SK-N-DZ (cell line): ENCODE measurements around the gene LCLAT1.
"Not testable (repeated sequence)": the region's sequence is repeated elsewhere in the genome, so short reads cannot be mapped to it uniquely, and the experiment has no call there.

Experiments
- DNase-seq: peaks from one replicate; pipeline ENCODE4 v3.0.0-alpha.2; 2015; ENCODE audit warnings: low spot score

Gene LCLAT1

DNA sequence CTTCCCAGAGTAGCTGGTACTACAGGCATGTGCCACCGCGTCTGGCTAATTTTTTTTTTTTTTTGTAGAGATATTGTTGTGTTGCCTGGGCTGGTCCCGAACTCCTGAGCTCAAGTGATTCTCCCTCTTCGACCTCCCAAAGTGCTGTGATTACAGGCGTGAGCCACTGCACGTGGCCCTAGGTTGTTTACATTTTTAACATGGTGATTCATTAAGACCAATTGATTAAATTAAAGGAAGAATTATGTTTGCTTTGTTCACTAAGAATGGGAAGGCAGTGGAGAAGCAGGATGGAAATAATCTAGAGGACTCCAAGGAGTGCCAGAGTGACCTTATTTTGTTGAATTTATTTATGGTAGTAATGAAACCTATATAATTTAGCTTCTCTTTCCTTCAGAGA, 7.5 kb downstream of the LCLAT1 start:
- DNase-seq: no peak

DNA sequence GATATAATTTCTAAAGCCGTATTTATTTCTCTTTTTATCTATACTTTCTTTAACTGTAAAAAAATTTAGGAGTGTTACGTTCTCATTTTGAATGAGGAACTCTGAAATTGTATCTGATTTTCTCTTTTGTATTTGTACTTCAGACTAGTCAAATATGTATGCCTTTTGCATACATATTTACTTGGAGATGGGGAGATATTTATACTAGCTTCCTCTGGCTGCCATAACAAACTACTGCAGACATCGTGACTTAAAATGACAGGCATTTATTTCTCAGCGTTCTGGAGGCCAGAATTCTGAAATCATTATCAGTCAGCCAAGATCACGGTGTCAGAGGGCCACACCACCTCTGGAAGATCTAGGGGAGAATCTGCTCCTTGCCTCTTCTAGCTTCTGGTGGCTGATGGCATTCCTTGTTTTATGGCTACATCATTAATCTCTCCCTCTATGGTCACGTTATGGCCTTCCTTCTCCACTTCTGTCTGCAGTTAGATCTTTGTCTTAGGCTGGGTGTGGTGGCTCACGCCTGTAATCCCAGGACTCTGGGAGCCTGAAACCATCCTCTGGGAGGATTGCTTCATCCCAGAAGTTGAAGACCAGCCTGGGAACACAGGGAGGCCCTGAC, 8.2 kb downstream of the LCLAT1 start:
- no peak for DNase-seq

DNA sequence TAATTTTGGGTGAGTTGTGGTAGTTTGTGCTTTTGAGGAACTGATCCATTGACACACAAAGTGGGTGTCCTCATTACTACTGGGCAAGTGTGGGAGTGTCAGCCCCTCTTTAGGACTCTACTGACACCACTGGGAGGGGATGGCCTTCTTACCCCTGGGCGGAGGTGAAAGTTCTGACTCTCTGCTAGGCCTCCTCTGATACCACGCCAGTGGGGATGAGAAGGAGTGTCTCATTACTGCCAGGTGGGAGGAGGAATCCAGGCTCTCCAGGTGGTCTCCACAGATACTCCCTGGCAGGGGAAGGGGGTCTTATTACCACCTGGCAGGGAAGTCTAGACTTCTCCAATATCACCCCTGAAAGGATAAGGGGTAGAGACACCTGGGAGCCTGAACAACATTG, 9.1 kb downstream of the LCLAT1 start:
- no peak for DNase-seq

DNA sequence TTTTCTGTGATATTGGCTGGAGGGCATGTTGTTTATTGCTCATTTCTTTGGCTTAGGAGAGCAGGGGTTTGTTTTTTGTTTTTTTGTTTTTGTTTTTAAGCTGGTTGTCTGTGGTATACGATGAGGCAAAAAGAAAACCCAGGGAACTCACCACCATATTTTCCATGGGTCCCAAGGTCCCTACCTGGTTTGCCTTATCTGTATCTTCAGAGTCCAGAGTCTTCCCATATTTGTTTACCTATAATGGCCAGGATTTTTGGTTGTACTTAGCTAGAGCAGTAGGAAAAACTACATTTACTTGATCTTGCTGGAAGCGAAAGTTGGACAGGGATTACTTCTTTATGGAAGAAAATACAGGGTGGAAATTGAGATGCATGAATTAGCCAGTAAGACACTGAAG, 9.5 kb downstream of the LCLAT1 start:
- DNase-seq: no peak

DNA sequence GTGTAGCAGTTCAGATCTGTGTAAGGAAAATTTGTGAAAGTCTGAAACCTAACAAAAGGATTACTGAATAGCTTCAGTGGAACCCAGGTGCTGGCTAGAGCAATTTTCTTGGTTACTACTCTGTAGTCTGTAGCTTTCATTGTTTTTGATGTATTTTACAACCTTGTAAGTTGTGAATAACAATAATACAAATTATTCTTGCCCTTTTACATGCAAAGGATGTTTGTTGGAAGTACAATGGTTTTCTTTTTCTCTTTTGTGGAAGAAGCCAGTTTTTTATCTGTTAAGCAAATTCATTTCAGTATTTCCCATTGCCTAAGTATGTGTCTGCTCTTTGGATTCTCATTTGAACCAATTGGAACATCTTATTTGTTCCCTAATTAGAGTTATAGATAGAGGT, 10.2 kb downstream of the LCLAT1 start:
- DNase-seq: no peak

DNA sequence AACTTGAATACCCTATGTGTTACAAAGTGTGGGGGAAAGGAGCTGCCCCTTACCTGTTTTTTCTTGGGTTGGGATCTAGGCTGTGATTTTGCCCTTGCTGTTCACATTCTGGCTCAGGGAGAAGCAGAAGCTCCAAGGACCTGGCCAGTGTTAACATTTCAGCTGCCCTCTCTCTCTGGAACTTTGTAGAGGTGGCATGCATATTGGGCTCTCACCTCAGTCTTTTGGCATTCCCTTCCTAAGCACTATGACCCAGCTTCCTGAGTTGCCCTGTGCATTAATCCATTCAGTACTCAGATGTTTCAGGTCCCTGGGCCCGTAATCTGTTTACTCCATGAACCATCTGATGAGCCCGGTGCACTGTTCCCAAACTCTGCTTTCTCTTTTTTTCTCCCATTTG, 12.1 kb downstream of the LCLAT1 start:
- no peak for DNase-seq

DNA sequence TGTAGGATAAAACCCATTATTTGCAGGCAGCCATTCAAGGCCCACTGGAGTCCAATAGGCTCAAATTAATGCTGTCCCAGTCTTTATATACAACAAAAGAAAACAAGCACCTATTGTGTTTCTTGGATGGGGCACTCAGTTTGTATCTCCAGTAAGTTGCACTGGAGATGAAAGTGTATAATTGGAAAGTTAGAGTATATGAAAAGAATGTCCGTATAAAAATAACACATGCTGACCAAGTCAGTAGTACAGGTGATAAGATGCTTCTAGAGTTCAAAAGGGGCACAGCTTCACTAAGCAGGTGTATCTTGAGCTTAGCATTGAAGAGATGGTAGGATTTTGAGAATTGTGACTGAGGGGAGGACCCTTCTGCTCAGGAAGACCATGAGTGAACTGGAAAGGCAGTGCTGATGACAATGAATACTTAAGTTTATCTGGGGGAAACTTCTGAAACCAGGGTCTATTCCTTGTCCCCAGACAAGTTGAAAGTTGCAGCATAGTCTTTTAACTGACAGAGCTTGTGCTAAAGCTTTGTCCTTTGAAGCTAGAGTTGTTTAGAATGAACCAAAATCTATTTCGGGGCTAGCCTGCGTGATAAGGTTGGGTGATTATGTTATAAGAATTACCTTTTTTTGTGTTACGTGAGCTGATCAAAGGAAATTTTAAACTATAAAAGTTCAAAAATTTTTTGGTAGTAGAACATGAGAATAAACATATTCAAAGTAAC, 15.2 kb downstream of the LCLAT1 start:
- DNase-seq: no peak

DNA sequence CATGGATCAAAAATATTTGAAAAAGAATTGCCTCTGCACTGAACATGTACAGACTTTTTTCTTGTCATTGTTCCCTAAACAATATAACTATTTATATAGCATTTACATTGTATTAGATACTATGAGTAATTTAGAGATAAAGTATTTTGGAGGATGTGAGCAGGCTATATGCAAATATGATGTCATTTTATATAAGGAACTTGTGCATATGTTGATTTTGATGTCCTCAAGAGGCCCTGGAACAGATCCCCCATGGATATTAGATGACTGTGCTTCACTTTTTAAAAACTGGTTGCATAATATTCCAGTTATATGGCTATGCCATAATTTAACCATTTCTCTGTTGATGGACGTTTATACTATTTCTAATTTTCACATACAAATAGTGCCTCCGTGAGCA, 16.5 kb downstream of the LCLAT1 start:
- DNase-seq: no peak

DNA sequence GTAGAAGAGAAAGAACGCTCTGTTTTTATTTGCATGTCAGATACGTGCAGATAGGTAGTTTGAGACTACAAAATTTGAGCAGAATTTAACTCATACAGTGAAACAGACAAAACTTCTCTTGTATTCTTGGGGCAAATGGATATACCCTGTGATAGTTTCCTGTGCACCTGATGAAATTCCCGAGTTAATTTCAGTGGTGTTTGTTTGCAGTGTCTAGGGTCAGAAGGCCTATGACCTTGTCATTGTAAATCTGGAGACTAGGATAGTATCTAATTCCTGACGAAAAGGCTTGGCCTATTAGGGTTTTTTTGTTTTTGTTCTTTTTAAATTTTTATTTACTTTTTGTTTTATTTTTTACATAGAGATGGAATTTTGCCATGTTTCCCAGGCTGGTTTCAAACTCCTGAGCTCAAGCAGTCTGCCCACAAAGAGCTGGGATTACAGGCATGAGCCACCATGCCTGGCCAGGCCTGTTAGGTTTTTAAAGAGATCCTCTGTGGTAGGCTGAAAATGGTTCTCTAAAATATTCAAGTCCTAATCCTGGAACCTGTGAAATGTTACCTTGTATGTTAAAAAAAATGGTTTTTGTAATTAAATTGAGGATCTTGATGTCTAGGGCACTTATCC, 17.6 kb downstream of the LCLAT1 start:
- DNase-seq: no peak

DNA sequence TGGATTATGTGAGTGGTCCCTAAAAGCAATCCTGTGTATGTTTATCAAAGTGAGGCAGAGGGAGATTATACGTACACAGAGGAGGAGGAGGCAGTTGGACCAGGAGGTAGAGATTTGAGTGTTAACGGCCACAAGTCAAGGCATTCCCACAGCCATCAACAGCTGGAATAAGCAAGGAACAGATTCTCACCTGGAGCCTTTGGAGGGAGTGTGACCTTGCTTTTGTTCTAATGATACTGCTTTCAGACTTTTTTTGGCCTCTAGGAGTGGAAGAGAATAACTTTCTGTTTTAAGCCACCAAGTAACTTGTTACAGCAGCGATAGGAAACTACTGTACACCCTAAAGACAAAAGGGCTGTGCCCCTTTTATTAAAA, 18.1 kb downstream of the LCLAT1 start:
- no peak for DNase-seq

DNA sequence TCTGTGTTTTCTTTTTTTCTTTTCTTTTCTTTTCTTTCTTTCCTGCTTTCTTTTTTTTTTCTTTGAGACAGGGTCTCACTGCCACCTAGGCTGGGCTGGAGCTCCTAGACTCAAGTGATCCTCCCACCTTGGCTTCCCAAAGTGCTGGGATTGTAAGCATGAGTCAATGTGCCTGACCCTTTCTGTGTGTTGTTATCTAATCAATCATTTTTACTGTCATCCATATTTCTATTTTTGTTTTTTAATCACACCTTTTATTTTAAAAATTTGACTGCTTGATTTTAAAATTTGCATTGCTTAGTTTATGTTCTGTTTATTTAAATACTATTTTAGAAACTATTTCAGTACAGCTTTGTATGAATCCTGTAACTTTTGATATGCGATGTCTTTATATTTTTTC, 19.2 kb downstream of the LCLAT1 start:
- no peak for DNase-seq

DNA sequence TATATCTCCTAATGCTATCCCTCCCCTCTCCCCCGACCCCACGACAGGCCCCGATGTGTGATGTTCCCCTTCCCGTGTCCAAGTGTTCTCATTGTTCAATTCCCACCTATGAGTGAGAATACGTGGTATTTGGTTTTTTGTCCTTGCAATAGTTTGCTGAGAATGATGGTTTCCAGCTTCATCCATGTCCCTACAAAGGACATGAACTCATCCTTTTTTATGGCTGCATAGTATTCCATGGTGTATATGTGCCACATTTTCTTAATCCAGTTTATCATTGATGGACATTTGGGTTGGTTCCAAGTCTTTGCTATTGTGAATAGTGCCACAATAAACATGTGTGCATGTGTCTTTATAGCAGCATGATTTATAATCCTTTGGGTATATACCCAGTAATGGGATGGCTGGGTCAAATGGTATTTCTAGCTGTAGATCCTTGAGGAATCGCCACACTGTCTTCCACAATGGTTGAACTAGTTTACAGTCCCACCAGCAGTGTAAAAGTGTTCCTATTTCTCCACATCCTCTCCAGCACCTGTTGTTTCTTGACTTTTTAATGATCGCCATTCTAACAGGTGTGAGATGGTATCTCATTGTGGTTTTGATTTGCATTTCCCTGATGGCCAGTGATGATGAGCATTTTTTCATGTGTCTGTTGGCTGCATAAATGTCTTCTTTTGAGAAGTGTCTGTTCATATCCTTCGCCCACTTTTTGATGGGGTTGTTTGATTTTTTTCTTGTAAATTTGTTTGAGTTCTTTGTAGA, 20.2 kb downstream of the LCLAT1 start:
- DNase-seq: not testable (repeated sequence)

DNA sequence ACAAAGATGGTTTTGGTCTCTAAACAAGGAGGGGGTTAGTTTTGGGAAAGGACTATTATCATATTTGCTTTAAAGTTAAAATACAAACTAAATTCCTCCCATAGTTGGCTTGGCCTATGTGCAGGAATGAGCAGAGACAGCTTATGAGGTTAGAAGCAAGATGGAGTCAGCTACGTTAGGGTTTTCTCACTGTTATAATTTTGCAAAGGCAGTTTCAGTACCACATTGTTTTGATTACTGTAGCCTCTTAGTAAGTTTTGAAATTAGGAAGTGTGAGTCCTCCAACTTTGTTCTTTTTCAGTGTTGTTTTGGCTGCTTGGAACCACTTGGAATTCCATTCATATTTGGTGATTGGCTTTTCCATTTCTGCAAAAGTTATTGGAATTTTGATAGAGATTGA, 23.4 kb downstream of the LCLAT1 start:
- no peak for DNase-seq

DNA sequence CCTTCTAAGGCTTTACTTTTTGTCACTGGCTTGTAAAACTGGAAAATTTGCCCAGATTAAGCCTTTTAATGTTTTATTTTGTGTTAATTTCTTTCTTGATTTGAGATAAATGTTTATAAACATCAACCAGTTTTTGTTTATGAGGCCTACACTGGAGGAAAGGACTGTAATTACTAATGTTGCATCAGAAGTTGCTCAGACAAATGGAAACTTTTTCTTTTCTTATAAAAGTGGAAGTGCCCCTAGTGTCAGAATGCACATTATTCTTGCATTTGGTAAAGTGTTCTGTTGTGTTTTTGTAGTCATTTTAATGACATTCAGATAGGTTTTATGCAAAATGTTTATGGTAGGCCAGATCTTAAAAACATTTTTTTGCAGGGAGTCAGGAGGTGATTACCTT, 25.3 kb downstream of the LCLAT1 start:
- no peak for DNase-seq

DNA sequence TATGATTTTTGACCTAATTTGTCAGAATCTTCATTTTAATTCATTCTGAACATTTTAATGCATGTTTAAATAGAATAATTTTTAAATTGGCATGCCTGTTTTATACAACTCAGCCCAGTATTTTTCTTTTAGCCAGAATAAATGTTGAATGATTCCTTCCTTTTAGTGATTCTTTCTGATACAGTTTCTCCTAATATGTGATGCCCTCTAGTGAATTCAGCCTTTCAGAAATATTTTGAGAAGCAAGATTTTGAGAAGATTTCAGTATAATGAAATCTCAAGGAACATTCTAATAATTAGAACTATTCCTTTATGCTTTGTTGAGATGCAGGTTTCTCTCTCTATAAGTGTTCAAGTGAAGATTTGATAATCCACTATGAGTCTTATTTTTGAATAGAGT, 28.5 kb downstream of the LCLAT1 start:
- DNase-seq: no peak

DNA sequence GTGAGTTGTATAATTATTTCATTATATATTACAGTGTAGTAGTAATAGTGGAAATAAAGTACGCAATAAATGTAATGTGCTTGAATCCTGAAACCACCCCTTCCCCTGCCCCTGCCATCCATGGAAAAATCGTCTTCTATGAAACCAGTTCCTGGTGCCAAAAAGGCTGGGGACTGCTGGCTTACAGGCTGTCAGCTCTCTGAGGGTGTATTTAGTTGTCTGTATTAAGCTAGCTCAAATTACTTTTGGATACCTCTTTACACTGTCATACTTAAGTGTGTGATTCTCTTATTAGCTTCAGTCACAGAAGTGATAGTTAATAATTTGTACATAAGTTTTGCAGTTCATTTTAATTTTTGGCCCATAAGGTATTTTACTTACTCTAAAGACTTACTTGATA, 29.6 kb downstream of the LCLAT1 start:
- no peak for DNase-seq

DNA sequence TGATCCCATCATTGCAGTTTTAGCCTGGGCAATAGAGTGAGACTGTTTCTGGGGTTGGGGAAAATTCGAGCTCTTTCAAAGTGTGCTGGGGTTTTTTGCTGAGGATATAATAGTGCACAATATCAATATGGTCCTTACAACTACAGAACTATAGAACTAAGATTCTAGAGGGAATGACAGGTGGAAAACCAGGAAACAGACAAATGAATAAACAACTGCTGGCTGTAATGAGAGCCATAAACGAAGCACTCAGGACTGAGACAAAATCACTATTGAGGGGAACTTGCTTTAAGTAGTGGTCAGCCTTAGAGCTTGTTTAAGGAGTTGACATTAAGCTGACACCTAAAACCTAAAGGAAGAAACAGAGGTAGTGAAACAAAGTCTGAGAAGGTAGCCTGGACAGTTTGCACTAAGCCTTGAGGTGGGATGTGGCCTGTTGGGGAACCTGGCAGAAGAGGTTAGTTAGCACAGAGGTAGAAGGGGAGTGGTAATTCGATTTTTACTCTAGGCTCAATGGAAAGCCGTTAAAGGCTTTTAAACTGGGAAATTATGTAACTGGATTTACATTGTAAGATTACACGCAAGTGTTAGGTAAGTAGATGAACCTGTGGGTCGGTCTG, 33.8 kb downstream of the LCLAT1 start:
- no peak for DNase-seq

DNA sequence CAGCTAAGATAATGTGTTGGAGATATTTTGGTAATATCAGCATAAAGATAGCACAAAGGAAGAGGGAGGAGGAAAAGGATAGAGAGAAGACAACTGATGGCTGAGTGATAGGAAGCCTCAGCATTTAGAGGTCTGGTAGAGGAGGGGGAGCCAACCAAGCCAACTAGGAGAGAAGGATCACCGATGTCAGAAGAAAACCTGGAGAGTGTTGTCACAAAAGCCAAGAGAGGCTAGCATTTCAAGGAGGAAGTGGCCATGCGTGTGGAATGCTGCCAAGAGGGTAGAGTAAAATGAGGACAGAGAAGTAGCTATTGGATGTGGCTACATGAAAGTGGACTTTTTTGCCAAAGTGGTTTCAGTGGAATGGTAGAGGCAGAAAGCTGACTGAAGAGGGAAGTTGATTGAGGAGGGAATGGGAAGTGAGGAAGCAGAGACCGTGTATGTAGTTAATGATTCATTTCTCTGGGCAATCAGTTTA, 34.3 kb downstream of the LCLAT1 start:
- no peak for DNase-seq

DNA sequence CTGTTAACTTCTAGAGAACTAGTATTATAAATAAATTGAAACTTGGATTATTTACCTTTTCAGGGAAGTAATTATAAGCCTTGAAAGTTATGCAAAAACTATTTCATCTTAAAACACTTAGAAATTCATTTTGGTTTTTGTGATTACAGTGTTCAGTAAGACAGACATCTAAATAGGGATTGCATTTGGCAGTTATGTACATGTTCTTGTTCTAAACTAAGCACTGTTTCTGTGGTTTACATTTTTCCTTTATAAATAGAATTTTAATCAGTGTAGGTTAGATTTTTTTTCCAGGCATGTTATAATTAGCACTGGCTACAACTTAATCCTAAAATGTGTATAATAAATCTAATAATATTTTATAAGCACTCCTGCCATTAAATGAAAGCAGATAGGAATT, 35.0 kb downstream of the LCLAT1 start:
- no peak for DNase-seq

DNA sequence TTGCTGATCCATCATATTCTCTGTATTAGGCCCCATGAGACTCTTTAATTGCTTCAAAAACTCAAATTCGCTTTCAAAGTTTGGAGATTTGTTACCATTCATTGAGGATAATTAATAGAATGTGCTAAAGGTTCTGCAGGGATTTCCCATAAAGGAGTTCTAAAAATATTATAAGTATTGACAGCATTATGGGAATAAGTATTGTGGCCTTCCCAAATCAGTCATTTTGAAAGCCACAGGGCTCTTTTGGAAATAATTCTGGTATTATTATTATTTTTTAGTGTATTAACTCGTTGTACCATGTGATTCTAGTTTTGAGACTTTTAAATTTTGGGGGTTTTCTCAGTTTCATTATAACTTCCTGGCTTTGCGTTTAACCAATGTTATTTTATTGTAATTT, 37.1 kb downstream of the LCLAT1 start:
- DNase-seq: no peak

DNA sequence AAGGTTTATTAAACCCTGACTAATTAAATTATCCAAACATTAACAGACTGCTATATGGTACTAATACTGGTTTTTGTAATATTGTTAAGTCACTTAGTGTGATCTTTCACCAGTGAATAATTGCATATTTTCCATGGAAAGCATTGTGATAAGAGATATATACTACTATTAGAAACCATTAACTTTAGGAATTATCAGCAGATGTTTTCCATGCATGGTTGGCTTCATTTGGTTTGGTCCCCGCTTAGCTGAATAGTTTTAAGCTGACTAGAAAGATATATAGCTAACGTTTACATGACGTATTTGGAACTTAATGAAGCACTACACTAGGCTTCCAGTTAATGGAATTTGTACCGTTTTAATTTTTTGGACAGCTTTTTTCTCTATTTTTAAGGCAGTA, 37.9 kb downstream of the LCLAT1 start:
- peak; percentile 37 for DNase-seq

DNA sequence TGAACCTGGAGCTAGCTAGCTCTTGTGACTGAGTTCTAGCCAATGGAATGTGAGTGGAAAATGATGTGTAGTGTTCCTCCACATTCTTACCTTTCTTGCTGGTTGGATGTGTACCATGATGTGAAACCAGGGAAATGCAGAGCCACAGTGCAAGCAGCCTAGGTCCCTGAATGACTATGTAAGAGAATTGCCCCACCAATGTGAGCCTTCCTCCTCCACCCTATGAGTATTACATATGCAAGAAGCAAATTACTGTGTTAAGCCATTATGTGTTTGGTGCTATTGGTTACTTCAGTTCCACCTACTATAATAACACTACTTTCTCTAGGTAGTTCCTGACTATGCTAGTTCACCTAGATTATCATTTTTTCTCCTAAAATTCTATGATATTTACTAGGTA, 39.6 kb downstream of the LCLAT1 start:
- DNase-seq: no peak
